ENCODE data around the gene ATG9B.
A peak's percentile ranks its signal among the peaks of the same experiment; 100 is the strongest.

ATG9B gene

DNA sequence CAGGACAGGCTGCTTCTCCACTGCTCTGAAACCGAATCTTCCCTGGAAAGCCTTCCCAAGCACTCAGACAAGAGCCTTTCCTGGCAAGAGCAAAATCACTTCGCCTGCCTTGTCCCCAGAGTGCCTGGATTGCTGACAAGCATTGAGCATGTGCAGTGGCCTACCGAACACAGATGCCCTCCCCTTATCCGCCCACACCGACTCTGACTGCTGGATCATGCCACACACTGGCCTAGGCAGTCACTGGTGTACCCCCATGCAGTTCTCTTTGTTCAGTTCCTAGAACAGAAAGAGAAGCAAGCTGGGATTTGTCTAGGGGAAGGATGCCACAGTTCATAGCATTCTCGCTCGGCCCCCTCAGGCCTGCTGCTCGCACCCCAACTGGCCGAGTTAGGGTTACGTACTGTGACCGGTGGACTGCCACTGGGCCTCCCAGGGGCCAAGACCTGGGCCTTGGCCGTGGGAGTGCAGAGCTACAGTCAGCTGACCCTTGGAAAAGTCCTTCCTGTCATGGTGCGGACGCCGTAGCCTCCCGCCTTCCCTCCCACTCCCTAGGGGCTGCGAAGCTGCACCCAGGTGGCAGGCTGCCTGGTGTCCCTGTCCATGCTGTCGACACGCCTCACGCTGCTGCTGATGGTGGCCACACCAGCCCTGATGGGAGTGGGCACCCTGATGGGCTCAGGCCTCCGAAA lies 10.9 kb upstream of the ATG9B start:
- no peak for DNase-seq (ENCODE audit: low read depth)
- TF ChIP-seq, protein P1, sequence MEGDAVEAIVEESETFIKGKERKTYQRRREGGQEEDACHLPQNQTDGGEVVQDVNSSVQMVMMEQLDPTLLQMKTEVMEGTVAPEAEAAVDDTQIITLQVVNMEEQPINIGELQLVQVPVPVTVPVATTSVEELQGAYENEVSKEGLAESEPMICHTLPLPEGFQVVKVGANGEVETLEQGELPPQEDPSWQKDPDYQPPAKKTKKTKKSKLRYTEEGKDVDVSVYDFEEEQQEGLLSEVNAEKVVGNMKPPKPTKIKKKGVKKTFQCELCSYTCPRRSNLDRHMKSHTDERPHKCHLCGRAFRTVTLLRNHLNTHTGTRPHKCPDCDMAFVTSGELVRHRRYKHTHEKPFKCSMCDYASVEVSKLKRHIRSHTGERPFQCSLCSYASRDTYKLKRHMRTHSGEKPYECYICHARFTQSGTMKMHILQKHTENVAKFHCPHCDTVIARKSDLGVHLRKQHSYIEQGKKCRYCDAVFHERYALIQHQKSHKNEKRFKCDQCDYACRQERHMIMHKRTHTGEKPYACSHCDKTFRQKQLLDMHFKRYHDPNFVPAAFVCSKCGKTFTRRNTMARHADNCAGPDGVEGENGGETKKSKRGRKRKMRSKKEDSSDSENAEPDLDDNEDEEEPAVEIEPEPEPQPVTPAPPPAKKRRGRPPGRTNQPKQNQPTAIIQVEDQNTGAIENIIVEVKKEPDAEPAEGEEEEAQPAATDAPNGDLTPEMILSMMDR (conservative IDR thresholded peaks at IDR 0.05; ENCODE audit: low read length) = no peak
- no peak overlapping the region for H3K4me3 ChIP-seq (ENCODE audit: low read length)

DNA sequence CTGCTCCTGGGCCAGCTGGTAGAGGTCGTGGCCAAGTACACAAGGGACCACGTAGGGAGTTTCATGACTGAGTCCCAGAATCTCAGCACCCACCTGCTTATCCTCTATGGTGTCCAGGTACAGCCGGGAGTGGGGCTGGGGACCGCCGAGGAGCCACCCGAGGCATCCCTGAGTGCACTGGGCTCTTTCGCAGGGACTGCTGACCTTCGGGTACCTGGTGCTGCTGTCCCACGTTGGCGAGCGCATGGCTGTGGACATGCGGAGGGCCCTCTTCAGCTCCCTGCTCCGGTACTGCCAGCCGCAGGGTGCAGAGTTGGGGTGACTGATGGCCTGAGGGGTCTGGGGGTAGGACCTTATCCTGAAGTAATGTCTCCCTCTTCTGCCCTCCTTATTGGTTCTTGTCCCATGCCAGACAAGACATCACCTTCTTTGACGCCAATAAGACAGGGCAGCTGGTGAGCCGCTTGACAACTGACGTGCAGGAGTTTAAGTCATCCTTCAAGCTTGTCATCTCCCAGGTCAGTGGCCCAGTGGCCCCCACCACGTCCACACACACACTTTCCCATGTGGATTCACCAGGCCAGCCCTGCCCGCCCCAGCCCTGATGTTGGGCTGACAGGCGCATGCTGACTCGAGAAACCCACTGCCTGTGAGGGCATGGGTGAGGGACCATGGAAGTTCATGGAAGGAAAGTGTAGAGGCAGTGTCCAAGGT lies 10.2 kb upstream of the ATG9B start:
- no peak for DNase-seq (ENCODE audit: low read depth)
- H3K4me3 ChIP-seq (ENCODE audit: low read length) = no peak overlapping the region
- TF ChIP-seq, protein P1 (conservative IDR thresholded peaks at IDR 0.05; ENCODE audit: low read length) = no peak

DNA sequence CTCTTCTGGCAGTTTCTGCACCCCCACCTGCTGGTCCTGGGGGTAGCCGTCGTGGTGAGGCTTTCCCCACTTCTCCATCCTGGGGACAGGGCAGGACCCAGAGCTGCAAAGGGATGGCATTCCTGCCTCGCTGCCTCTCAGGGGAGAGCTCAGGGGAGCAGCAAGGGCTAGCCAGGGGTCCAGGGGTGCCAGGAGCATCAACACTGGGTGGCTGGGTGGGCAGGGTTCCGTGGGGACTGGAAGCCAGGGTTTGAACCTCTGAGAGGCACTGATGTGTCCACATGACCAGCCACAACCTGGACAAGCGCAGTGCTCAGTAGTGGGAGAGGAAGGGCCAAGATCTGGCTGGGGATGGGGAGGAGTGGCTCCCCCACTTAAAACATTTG lies 9.6 kb upstream of the ATG9B start:
- DNase-seq (ENCODE audit: low read depth) = no peak
- no peak overlapping the region for H3K4me3 ChIP-seq (ENCODE audit: low read length)
- TF ChIP-seq, protein P1 (conservative IDR thresholded peaks at IDR 0.05; ENCODE audit: low read length) = no peak

DNA sequence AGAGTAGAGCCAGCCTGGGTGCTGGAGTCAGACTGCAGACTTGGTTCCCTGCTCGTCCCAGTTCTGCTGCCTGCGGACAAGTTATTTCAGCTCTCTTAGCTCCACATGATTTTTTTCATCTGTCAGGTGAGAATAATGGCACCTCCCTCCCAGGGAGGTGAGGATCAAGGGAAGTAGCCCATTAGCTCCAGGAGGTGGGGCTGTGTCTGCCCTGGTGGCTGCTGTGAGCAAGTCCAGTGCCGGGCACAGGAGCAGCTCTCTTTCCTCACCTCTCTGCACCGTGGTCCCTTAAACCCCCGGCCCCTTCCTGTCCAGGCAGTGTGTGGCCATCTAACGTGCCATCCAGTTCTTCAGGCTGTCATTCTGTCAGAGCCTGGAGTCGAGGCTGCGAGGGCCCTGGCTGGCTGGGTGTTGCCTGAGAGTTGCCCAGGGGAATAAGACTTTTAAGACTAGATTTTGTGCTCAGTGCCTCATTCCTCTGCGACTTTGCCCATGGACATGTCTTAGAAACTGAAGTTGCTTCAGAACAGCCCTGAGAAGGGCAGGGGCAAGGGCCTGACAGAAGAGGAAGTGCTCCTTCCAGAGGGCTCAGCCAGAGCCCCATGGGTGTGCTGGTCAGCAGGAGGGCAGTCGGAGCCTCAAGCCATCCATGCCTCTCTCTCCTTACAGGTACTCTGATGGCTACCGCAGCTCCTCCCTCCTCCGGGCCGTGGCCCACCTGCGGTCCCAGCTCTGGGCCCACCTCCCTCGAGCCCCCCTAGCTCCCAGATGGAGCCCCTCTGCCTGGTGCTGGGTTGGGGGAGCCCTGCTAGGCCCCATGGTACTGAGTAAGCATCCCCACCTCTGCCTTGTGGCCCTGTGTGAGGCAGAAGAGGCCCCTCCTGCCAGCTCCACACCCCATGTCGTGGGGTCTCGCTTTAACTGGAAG lies 8.9 kb upstream of the ATG9B start:
- H3K4me3 ChIP-seq (ENCODE audit: low read length) = no peak overlapping the region
- DNase-seq (ENCODE audit: low read depth) = no peak
- TF ChIP-seq, protein P1 (conservative IDR thresholded peaks at IDR 0.05; ENCODE audit: low read length) = no peak

DNA sequence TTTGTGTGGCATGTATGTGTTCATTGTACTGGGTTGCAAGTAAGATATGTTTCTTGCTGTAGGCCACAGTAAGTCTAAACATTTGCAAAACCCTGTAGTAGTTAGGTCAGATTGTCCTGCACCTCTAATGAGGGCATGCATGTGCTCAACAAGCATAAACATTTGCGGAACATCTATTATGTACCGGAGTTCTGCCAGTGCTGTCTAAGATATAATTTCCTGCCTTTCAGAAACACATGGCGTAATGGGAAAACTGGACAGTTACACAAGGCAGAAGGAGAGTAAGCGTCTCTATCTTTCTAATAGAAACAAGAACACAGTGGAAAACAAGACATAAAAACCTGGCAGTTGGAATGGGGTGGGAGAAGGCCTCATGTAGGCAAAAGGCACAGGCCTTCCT lies 6.7 kb upstream of the ATG9B start:
- no peak overlapping the region for H3K4me3 ChIP-seq (ENCODE audit: low read length)
- TF ChIP-seq, protein P1 (conservative IDR thresholded peaks at IDR 0.05; ENCODE audit: low read length) = no peak
- DNase-seq (ENCODE audit: low read depth) = no peak

DNA sequence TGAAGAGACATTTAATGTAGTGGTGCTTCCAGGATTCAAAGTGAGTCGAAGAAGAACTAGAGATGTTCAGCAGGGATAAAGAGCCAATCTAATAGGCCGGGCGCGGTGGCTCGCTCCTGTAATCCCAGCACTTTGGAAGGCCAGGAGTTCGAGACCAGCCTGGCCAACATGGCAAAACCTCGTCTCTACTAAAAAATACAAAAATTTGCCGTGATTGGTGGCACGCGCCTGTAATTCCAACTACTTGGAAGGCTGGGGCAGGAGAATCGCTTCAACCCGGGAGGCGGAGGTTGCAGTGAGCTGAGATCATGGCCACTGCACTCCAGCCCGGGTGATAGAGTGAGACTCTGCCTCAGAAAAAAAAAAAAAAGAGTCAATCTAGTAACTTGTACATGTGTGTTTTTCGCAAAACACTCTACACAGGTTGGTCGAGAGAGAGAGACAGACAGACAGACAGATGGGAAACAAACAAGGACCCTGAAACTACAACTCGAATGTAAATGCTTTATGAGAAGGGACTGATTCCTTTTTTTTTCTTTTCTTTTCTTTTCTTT lies 4.7 kb upstream of the ATG9B start:
- TF ChIP-seq, protein P1 (conservative IDR thresholded peaks at IDR 0.05; ENCODE audit: low read length) = no peak
- no peak for DNase-seq (ENCODE audit: low read depth)
- H3K4me3 ChIP-seq (ENCODE audit: low read length) = peak overlapping the region; percentile 88
